T-helper 22 cell (primary cell): ENCODE data around the gene FCSK.

ENCODE experiments used
- DNase-seq: peaks from one replicate; pipeline ENCODE4 v3.0.0-alpha.2; 2020; ENCODE audit warnings: low read depth

Gene FCSK

GRCh38 chr16:70524399-70524825 is 70.0 kb downstream of the FCSK start:
- peak; percentile 17 for DNase-seq

GRCh38 chr16:70526403-70526802 is 72.0 kb downstream of the FCSK start:
- DNase-seq: no peak

- no peak for DNase-seq
These were observed 73.1 kb downstream of the FCSK start for GRCh38 chr16:70527315-70527996.

- no peak for DNase-seq
These were observed 74.8 kb downstream of the FCSK start for GRCh38 chr16:70529051-70529777.
